BLaER1 (cell line): ENCODE data around the gene PANK4.
A peak's percentile ranks its signal among the peaks of the same experiment; 100 is the strongest.

Experiments
- H3K27ac ChIP-seq: shearing (Covaris generic); formaldehyde crosslinking; 2 replicates; pipeline ENCODE4 v1.8.1; 2022
- H3K27me3 ChIP-seq: shearing (Covaris generic); formaldehyde crosslinking; 2 replicates; pipeline ENCODE4 v1.8.1; 2022
- H3K36me3 ChIP-seq: shearing (Covaris generic); formaldehyde crosslinking; 2 replicates; pipeline ENCODE4 v1.8.1; 2022
- H3K4me1 ChIP-seq: shearing (Covaris generic); formaldehyde crosslinking; 2 replicates; pipeline ENCODE4 v1.8.1; 2022
- H3K4me2 ChIP-seq: shearing (Covaris generic); formaldehyde crosslinking; 2 replicates; pipeline ENCODE4 v1.8.1; 2022
- H3K4me3 ChIP-seq: shearing (Covaris generic); formaldehyde crosslinking; 2 replicates; pipeline ENCODE4 v1.8.1; 2022
- H3K9ac ChIP-seq: shearing (Covaris generic); formaldehyde crosslinking; 2 replicates; pipeline ENCODE4 v1.8.1; 2022
- H3K9me3 ChIP-seq: shearing (Covaris generic); formaldehyde crosslinking; 2 replicates; pipeline ENCODE4 v1.8.1; 2022
- H4K20me1 ChIP-seq: shearing (Covaris generic); formaldehyde crosslinking; 2 replicates; pipeline ENCODE4 v1.8.1; 2022
- Cebpa-rat ChIP-seq: shearing (Covaris generic); IDR thresholded peaks from 2 replicates; pipeline ENCODE4 v1.8.1; 2022

Gene PANK4

DNA sequence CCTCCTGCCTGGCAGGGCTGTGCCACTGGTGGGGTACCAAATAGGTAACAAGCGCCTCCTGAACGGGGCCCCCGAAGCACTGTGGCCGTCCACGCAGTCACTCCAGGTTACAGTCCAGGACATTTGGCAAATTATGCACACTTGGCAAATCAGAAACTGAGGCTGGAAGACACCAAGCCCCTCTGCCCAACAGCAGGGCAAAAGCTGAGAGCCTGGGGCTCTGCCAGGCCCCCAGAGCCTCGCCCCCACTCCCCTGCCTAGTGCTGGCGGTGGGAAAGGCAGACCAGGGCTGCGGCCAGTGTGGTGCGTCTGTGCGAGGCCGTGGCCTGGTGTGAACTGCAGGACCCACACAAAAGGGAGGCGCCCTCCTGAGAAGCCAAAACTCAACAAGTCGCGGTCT, 9.4 kb downstream of the PANK4 start:
- Histone ChIP-seq H3K36me3 (peaks cover 92% of the 10 kb centered on the region), H4K20me1 (peaks cover 86% of the 10 kb centered on the region), H3K4me3 (no peak overlapping the region), H3K4me2 (peak overlapping the region; percentile 79), H3K27ac (peak overlapping the region; percentile 35; the same call in 1 of the 2 replicates), H3K9ac (peak overlapping the region; percentile 34; the same call in 1 of the 2 replicates), H3K9me3 (no peaks in the 10 kb centered on the region), H3K27me3 (no peaks in the 10 kb centered on the region), H3K4me1 (peaks cover 68% of the 10 kb centered on the region)
- TF ChIP-seq Cebpa-rat, result no peak

DNA sequence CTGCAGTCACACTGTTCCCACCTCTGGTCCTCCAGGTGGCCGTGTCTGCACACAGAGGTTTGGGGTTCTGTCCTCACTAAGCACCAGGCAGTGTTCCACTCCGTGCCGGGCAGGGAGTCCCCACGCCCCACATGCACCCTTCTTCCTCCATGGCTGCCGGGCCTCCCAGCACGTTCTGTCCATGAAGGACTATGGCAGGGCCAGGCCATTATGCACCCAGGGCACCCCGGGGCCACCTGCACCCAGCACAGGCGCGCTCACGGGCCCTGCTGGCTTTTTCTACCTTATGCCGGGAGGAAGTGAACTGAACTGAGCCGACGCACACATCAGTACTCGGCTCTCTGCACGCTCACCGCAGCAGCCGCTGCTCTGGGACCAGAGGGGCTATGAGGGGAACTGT, 10.3 kb downstream of the PANK4 start:
- Histone ChIP-seq H3K9ac (no peak overlapping the region), H3K36me3 (peaks cover 94% of the 10 kb centered on the region), H3K9me3 (no peaks in the 10 kb centered on the region), H3K4me1 (peaks cover 60% of the 10 kb centered on the region), H3K27me3 (no peaks in the 10 kb centered on the region), H3K4me3 (no peak overlapping the region), H3K4me2 (no peak overlapping the region), H3K27ac (no peak overlapping the region), H4K20me1 (peaks cover 82% of the 10 kb centered on the region)
- no peak for TF ChIP-seq Cebpa-rat

DNA sequence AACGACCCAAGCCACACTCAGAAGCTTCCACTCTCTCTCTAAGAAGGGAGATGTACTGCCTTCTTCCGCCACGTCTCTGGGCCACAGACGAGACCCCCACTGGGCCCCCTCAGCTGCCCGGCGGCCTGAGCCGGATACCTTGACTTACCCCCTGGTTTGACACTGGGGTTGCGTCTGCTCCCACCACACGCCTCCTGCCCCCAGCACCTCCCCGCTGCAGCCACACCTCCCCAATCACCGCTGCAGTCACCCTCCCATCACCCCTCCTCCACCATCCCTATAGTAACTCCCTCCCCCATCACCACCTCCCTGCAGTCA, 10.7 kb downstream of the PANK4 start:
- Histone ChIP-seq H3K9ac (no peak overlapping the region), H3K27ac (no peak overlapping the region), H3K9me3 (no peaks in the 10 kb centered on the region), H3K27me3 (no peaks in the 10 kb centered on the region), H3K4me1 (peaks cover 56% of the 10 kb centered on the region), H3K4me2 (no peak overlapping the region), H4K20me1 (peaks cover 78% of the 10 kb centered on the region), H3K4me3 (no peak overlapping the region), H3K36me3 (peaks cover 94% of the 10 kb centered on the region)
- TF ChIP-seq Cebpa-rat, result no peak

DNA sequence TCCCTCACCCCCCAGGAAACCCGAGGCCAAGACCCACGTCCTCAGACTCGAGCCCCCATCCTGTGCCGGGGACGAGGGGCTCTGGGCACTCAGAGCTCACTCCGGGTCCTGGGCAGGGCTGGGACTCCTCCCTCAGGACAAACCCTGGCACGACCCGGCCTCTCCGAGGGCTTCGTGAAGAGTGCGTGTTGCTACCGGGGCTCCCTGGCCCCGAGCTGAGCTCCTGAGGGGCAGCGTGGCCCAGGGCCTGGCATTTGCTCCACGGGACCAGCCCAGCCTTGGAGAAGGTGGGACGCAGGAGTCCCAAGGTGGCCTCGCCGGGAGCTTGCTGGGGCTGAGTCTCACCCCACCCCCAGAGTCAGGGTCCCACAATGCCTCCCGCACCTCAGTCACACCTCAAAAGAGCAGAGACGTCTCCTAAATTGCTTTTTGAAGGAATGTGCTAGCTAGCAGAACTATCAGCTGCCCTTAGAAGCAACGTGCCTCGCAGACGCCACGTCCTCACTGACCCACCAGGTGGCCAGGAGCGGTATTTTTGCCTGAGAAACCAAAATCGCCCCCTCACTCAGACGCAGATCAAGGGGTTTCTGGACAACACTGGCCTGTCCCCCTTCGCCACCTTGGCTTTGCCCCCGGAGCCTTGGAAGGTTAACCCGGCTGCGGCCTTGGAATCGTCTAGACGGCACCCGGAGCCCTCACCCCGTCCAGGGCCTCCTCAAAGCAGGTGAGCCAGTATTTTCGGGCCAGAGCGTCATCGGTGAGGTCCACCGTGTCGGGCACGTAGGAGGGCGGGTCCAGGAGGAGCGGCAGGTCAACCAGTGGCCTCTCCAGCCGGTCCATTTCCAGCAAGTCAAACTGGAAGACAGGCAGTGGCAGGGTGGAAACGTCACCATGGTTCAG, 11.3 kb downstream of the PANK4 start:
- Histone ChIP-seq H3K27ac (no peak overlapping the region), H3K9ac (no peak overlapping the region), H3K9me3 (no peaks in the 10 kb centered on the region), H3K4me2 (no peak overlapping the region), H4K20me1 (peaks cover 76% of the 10 kb centered on the region), H3K4me3 (no peak overlapping the region), H3K4me1 (peaks cover 51% of the 10 kb centered on the region), H3K27me3 (no peaks in the 10 kb centered on the region), H3K36me3 (peaks cover 95% of the 10 kb centered on the region)
- TF ChIP-seq Cebpa-rat, result no peak

DNA sequence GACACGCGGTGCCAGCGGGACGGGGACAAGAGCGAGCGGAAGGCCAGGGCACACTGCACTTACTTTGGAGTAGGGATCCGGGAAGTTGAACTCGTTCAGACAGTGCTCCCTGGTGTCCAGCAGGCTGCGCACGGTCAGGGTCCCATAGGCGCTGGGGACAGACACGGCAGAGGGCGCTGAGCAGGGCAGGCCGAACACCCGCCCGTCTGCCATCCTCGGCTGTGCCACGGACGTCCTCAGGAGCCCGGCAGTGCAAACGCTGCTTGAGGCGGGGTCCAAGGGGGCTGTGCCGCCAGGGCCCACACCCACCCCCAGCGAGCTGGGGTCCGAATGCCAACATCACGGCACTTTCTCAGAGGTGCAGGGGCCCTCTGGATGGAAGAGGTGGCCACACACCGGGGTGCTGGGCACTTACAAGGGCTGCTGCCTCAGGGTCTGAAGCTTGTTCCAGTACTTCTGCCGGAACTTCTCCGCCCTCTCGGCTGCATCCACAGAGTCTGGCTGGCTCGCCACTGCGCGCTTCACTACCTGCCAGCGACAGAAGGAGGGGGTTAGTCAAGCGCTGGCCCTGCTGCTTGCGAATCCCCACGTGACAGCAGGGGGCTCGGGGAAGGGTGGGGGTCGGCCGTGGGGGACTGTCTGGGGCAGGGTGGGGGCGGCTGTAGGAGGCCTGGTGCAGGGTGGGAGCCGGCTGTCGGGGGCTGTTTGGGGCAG, 12.3 kb downstream of the PANK4 start:
- H3K27me3 ChIP-seq, result no peaks in the 10 kb centered on the region
- H3K4me2 ChIP-seq, result no peak overlapping the region
- no peak overlapping the region for H3K9ac ChIP-seq
- H3K9me3 ChIP-seq, result no peaks in the 10 kb centered on the region
- H3K27ac ChIP-seq, result no peak overlapping the region
- H4K20me1 ChIP-seq, result peaks cover 76% of the 10 kb centered on the region
- H3K36me3 ChIP-seq, result peaks cover 97% of the 10 kb centered on the region
- TF ChIP-seq Cebpa-rat, result no peak
- H3K4me3 ChIP-seq, result no peak overlapping the region
- peaks cover 41% of the 10 kb centered on the region for H3K4me1 ChIP-seq

DNA sequence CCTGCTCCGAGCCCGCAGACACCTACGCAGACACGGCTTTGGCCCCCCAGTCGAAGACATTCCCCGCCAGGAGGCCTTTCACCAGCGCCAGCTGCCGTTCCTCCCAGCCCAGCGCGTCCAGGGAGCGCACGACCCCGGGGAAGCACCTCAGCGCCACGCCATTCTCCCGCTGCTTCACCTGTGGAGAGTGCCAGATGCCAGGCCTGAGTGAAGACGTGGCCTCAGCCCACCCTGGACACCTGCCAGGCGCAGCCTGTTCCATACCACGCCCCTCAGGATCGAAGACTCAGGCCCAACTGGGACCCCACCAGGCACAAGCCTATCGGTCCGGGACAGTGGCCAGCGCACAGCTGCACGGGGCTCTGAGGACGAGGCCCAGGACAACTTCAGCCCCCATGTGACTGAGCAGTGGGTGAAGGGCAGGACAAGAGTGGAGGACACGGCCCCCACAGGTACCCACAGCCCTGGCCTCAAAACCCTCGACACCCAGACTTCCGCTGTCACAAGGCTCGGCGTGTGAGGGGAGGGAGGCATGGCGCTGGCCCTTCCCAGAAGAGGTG, 13.5 kb downstream of the PANK4 start:
- Histone ChIP-seq H3K9me3 (no peaks in the 10 kb centered on the region), H3K36me3 (peaks cover 97% of the 10 kb centered on the region), H3K4me1 (peaks cover 30% of the 10 kb centered on the region), H3K27me3 (no peaks in the 10 kb centered on the region), H3K4me2 (no peak overlapping the region), H3K4me3 (no peak overlapping the region), H4K20me1 (peaks cover 76% of the 10 kb centered on the region), H3K27ac (0 out of 2 replicates have a peak overlapping the region, but pooled peaks have one; percentile 22), H3K9ac (no peak overlapping the region)
- no peak for TF ChIP-seq Cebpa-rat

DNA sequence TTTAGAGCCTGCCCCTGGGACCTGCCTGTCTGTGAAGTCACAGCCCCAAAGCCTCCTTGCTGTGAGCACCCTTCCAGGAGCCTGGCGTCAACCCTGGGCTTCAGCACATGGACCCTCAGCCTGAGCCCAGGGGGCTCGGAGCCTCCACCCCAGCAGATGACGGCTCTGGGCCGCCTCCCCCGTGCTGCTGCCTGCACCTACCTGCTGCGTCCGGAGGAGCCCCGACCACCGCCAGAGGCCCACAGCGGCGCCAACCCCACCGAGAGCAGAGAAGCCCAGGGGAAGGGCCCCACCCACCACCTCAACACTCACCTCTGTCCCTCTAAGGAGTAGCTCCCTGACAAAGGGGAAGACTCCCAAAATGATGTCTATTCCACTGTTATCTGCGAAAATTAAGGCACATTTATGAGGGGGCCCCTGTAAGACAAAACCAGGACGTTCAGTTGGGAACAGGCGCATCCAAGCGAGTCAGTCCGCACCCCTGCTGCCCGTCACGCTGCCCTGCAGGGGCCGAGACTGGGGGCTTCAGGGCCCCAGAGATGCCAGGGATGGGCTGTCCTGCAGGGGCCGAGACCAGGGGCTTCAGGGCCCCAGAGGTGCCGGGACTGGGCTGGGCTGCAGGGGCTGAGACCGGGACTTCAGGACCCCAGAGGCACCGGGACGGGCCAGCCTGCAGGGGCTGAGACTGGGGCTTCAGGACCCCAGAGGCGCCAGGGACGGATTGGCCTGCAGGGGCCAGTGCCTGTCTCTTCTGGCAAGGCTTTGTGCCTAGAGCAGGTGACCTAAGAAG, 15.8 kb downstream of the PANK4 start:
- Histone ChIP-seq H3K9me3 (no peaks in the 10 kb centered on the region), H3K4me1 (peaks cover 25% of the 10 kb centered on the region), H4K20me1 (peaks cover 76% of the 10 kb centered on the region), H3K4me3 (no peak overlapping the region), H3K4me2 (no peak overlapping the region), H3K9ac (no peak overlapping the region), H3K36me3 (peaks cover 85% of the 10 kb centered on the region), H3K27ac (no peak overlapping the region), H3K27me3 (no peaks in the 10 kb centered on the region)
- TF ChIP-seq Cebpa-rat, result no peak

DNA sequence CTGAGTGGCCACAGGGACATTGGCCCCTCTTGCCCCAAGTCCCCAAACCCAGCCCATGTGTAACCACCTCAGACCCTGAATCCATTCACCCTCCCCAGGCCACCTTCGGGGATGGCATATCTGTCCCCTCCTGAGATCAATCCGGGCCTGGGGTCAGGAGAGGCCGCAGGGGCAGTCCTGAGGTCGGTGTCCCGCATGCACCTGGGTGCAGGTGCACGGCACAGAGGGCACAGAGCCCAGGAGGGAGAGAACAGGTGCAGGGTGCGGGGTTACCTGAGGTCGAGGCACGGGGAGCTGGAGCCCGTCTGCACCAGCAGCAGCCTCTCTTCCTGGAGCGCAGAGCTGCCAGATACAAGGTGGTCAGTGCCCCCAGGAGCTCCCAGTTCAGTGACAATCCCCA, 16.8 kb downstream of the PANK4 start:
- H3K27me3 ChIP-seq, result no peaks in the 10 kb centered on the region
- TF ChIP-seq Cebpa-rat, result no peak
- no peak overlapping the region for H3K27ac ChIP-seq
- H3K36me3 ChIP-seq, result peaks cover 76% of the 10 kb centered on the region
- no peaks in the 10 kb centered on the region for H3K9me3 ChIP-seq
- H3K4me2 ChIP-seq, result no peak overlapping the region
- no peak overlapping the region for H3K9ac ChIP-seq
- H3K4me1 ChIP-seq, result peaks cover 30% of the 10 kb centered on the region
- H3K4me3 ChIP-seq, result no peak overlapping the region
- peaks cover 83% of the 10 kb centered on the region for H4K20me1 ChIP-seq

DNA sequence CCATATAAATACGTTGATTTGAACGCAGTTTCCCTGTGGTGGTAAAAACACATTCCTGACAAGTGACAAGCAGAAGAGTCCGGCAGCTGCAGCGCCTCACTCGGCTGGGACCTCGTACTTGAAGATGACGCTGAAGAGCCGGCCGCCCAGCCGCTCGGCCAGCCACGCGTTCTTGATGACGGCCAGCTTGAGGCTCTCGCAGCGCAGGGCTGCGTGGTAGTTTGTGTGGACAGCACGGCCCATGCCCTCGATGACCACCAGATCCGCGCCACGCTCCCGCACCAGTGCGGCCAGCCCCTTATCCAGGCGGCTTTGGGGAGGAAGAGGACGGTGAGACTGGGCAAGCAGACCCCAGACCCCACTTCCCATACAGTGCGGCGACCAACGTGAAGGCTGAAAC, 17.6 kb downstream of the PANK4 start:
- Histone ChIP-seq H3K4me3 (no peak overlapping the region), H3K9ac (no peak overlapping the region), H4K20me1 (peaks cover 87% of the 10 kb centered on the region), H3K4me2 (no peak overlapping the region), H3K9me3 (no peaks in the 10 kb centered on the region), H3K27ac (no peak overlapping the region), H3K27me3 (no peaks in the 10 kb centered on the region), H3K4me1 (peaks cover 38% of the 10 kb centered on the region), H3K36me3 (peaks cover 70% of the 10 kb centered on the region)
- TF ChIP-seq Cebpa-rat, result no peak
